PC-3 (cell line): ENCODE measurements around the gene IMPA2.

ENCODE experiments used
- EZH2 ChIP-seq: fragments of 300-600 bp; sonication (generic); IDR thresholded peaks from one replicate; pipeline ENCODE4 v1.6.1; 2017; ENCODE audit warnings: antibody characterized with exemption, mild to moderate bottlenecking, low read length; ENCODE audit not compliant: unreplicated experiment
- EZH2phosphoT487 ChIP-seq: fragments of 300-600 bp; sonication (generic); IDR thresholded peaks from 2 replicates; pipeline ENCODE4 v1.6.1; 2018; ENCODE audit warnings: mild to moderate bottlenecking, antibody characterized with exemption, low read length, borderline replicate concordance
- TF ChIP-seq, protein P1 (sequence below): fragments of 300-600 bp; sonication (generic); conservative IDR thresholded peaks from 2 replicates; pipeline ENCODE4 v1.5.1; 2017; ENCODE audit warnings: antibody characterized with exemption, low read depth, mild to moderate bottlenecking, low read length

DNA sequence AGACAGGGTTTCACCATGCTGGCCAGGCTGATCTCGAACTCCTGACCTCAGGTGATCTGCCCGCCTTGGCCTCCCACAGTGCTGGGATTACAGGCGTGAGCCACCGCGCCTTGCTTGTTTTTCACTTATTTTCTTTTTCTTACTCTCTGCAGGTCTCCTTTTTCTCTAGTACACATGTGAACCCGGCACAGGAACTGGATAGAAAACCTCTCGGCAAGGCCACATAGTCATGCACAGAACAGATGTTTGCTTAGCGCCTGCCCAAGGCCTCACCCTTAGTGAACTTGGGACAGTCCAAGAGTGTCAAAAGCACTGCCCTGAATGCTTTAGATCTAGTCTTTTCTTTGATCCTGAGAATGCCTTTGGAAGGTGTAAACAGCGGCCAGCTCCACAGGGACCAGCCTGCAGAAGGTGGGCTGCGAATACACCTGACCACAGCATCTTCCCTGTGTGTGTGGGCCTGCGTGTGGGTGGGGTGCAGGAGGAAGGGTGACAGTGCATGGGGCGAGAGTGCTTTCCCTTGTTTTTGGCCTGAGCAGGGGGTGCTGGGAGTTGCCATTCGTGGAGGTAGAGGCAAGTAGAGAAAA lies 27.0 kb downstream of the IMPA2 start:
- TF ChIP-seq EZH2 (no peak), EZH2phosphoT487 (no peak)
- TF ChIP-seq, protein P1, sequence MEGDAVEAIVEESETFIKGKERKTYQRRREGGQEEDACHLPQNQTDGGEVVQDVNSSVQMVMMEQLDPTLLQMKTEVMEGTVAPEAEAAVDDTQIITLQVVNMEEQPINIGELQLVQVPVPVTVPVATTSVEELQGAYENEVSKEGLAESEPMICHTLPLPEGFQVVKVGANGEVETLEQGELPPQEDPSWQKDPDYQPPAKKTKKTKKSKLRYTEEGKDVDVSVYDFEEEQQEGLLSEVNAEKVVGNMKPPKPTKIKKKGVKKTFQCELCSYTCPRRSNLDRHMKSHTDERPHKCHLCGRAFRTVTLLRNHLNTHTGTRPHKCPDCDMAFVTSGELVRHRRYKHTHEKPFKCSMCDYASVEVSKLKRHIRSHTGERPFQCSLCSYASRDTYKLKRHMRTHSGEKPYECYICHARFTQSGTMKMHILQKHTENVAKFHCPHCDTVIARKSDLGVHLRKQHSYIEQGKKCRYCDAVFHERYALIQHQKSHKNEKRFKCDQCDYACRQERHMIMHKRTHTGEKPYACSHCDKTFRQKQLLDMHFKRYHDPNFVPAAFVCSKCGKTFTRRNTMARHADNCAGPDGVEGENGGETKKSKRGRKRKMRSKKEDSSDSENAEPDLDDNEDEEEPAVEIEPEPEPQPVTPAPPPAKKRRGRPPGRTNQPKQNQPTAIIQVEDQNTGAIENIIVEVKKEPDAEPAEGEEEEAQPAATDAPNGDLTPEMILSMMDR: no peak
